Stimulated activated CD4-positive, alpha-beta T cell treated with anti-CD3 and anti-CD28 coated beads, Interleukin-12 subunit alpha, Interleukin-12 subunit beta, amount 100 ng/mL, for 48 hours (primary cell): ENCODE data around the gene SUCO.
"Not testable (repeated sequence)": the region's sequence is repeated elsewhere in the genome, so short reads cannot be mapped to it uniquely, and the experiment has no call there.

Source experiments
- DNase-seq, 3 donors: peaks; one replicate each; pipeline ENCODE4 v3.0.0-alpha.2; 2020; ENCODE audit warnings: low read depth in 2 of 3, low spot score in 1 of 3

The SUCO gene

GRCh38 chr1:172532700-172533512 is at the start of gene SUCO:
Gene SUCO, plus strand, starts transcription at chr1:172533150. Its CDS starts 286 bp downstream, at chr1:172533436.
- peak; percentile 98 to 100 (median 100) for DNase-seq

- DNase-seq: no peak
These were observed 49.5 kb upstream of the SUCO start for GRCh38 chr1:172483448-172483847.

GRCh38 chr1:172484252-172484651 is 48.7 kb upstream of the SUCO start:
- DNase-seq: no peak

- DNase-seq: no peak
These were observed 47.3 kb upstream of the SUCO start for GRCh38 chr1:172485626-172486025.

- DNase-seq: no peak
These were observed 46.0 kb upstream of the SUCO start for GRCh38 chr1:172486805-172487454.

GRCh38 chr1:172487550-172487949 is 45.4 kb upstream of the SUCO start:
- no peak for DNase-seq

- DNase-seq: no peak
These were observed 44.6 kb upstream of the SUCO start for GRCh38 chr1:172488393-172488792.

GRCh38 chr1:172489847-172490246 is 43.1 kb upstream of the SUCO start:
- no peak for DNase-seq

GRCh38 chr1:172492421-172492820 is 40.5 kb upstream of the SUCO start:
- no peak for DNase-seq

- DNase-seq: no peak
These were observed 38.8 kb upstream of the SUCO start for GRCh38 chr1:172494166-172494565.

GRCh38 chr1:172496127-172496526 is 36.8 kb upstream of the SUCO start:
- DNase-seq: not testable (repeated sequence)

GRCh38 chr1:172496678-172497077 is 36.3 kb upstream of the SUCO start:
- no peak for DNase-seq

- no peak for DNase-seq
These were observed 35.7 kb upstream of the SUCO start for GRCh38 chr1:172497230-172497629.

GRCh38 chr1:172498857-172499256 is 34.1 kb upstream of the SUCO start:
- no peak for DNase-seq

GRCh38 chr1:172499636-172500141 is 33.3 kb upstream of the SUCO start:
- DNase-seq: no peak

GRCh38 chr1:172500207-172500606 is 32.7 kb upstream of the SUCO start:
- DNase-seq: no peak

- no peak for DNase-seq
These were observed 25.2 kb upstream of the SUCO start for GRCh38 chr1:172507741-172508140.

GRCh38 chr1:172510479-172510878 is 22.5 kb upstream of the SUCO start:
- DNase-seq: no peak

GRCh38 chr1:172512591-172512990 is 20.4 kb upstream of the SUCO start:
- no peak for DNase-seq

GRCh38 chr1:172513479-172513878 is 19.5 kb upstream of the SUCO start:
- DNase-seq: no peak

- no peak for DNase-seq
These were observed 18.8 kb upstream of the SUCO start for GRCh38 chr1:172514108-172514507.

GRCh38 chr1:172515436-172515835 is 17.5 kb upstream of the SUCO start:
- no peak for DNase-seq
